Endothelial cell (in vitro differentiated cells): ENCODE measurements around the gene RASD2. TPM values are rescaled to one million over a fixed set of nuclear protein-coding genes. Genes with fewer than 3 reads are reported as not detected.

Experiments used
- DNase-seq: peaks from one replicate; pipeline ENCODE4 v3.0.0; 2021; ENCODE audit warnings: low spot score
- H3K27ac Mint-ChIP-seq: one replicate; pipeline ENCODE4 v1.8.0; 2021; ENCODE audit warnings: mixed read lengths, inconsistent platforms; ENCODE audit not compliant: unreplicated experiment
- H3K27me3 Mint-ChIP-seq: one replicate; pipeline ENCODE4 v1.8.0; 2021; ENCODE audit warnings: mild to moderate bottlenecking, moderate library complexity, mixed read lengths, inconsistent platforms; ENCODE audit not compliant: unreplicated experiment
- H3K36me3 Mint-ChIP-seq: one replicate; pipeline ENCODE4 v1.8.0; 2021; ENCODE audit warnings: mild to moderate bottlenecking, low read depth, mixed read lengths, inconsistent platforms; ENCODE audit not compliant: unreplicated experiment
- H3K4me1 Mint-ChIP-seq: one replicate; pipeline ENCODE4 v1.8.0; 2021; ENCODE audit warnings: mild to moderate bottlenecking, mixed read lengths, inconsistent platforms; ENCODE audit not compliant: unreplicated experiment
- H3K4me3 Mint-ChIP-seq: one replicate; pipeline ENCODE4 v1.8.0; 2021; ENCODE audit warnings: mild to moderate bottlenecking, mixed read lengths, inconsistent platforms; ENCODE audit not compliant: unreplicated experiment
- H3K9me3 Mint-ChIP-seq: one replicate; pipeline ENCODE4 v1.8.0; 2021; ENCODE audit warnings: mixed read lengths, inconsistent platforms; ENCODE audit not compliant: unreplicated experiment
- CTCF ChIP-seq: fragments of 200-600 bp; sonication (generic); IDR thresholded peaks from one replicate; pipeline ENCODE4 v1.5.0; 2021; ENCODE audit warnings: antibody characterized with exemption; ENCODE audit not compliant: unreplicated experiment
- total RNA-seq: library from RNA; stranded (reverse); fragmentation: NEBNext Ultra II Directional; extraction: Animal tissue kit (Norgen Biotek cat#: 25700); gene quantifications from one replicate; pipeline ENCODE4 v1.2.1, GENCODE V29; 2021; ENCODE audit not compliant: unreplicated experiment

Gene RASD2
- total RNA-seq, 1 donor from 2014 or later, result not detected

GRCh38 chr22:35582218-35582860 is 41.7 kb downstream of the RASD2 start:
- DNase-seq, result no peak
- Mint-ChIP-seq H3K27me3 (no peaks in the 10 kb centered on the region), H3K9me3 (no peaks in the 10 kb centered on the region), H3K27ac (no peak overlapping the region), H3K4me3 (no peak overlapping the region), H3K4me1 (no peaks in the 10 kb centered on the region), H3K36me3 (peaks cover 4% of the 10 kb centered on the region)
- TF ChIP-seq CTCF, result no peak

- Mint-ChIP-seq H3K4me3 (no peak overlapping the region), H3K4me1 (no peaks in the 10 kb centered on the region), H3K27ac (no peak overlapping the region), H3K9me3 (no peaks in the 10 kb centered on the region), H3K27me3 (no peaks in the 10 kb centered on the region), H3K36me3 (peaks cover 4% of the 10 kb centered on the region)
- peak; percentile 57 for DNase-seq
- peak; percentile 75 for TF ChIP-seq CTCF
Measured at GRCh38 chr22:35582861-35583670, 42.4 kb downstream of the RASD2 start.

GRCh38 chr22:35586771-35587170 is 46.1 kb downstream of the RASD2 start:
- H3K36me3 Mint-ChIP-seq, result peaks cover 4% of the 10 kb centered on the region
- no peak overlapping the region for H3K4me3 Mint-ChIP-seq
- H3K4me1 Mint-ChIP-seq, result no peaks in the 10 kb centered on the region
- peaks cover 4% of the 10 kb centered on the region for H3K27me3 Mint-ChIP-seq
- H3K27ac Mint-ChIP-seq, result no peak overlapping the region
- no peaks in the 10 kb centered on the region for H3K9me3 Mint-ChIP-seq
- TF ChIP-seq CTCF, result no peak
- DNase-seq, result no peak

GRCh38 chr22:35587447-35587870 is 46.8 kb downstream of the RASD2 start:
- DNase-seq, result no peak
- no peak for TF ChIP-seq CTCF
- no peaks in the 10 kb centered on the region for H3K9me3 Mint-ChIP-seq

GRCh38 chr22:35587896-35588295 is 47.3 kb downstream of the RASD2 start:
- DNase-seq, result no peak
- Mint-ChIP-seq H3K36me3 (peaks cover 4% of the 10 kb centered on the region), H3K9me3 (no peaks in the 10 kb centered on the region), H3K27ac (no peak overlapping the region), H3K27me3 (peaks cover 4% of the 10 kb centered on the region), H3K4me1 (no peaks in the 10 kb centered on the region), H3K4me3 (no peak overlapping the region)
- no peak for TF ChIP-seq CTCF

More at GRCh38 chr22:35587447-35587870, 46.8 kb downstream of the RASD2 start:
- H3K27ac Mint-ChIP-seq, result no peak overlapping the region
- H3K36me3 Mint-ChIP-seq, result peaks cover 4% of the 10 kb centered on the region
- no peak overlapping the region for H3K4me3 Mint-ChIP-seq
- no peaks in the 10 kb centered on the region for H3K4me1 Mint-ChIP-seq
- peaks cover 4% of the 10 kb centered on the region for H3K27me3 Mint-ChIP-seq
